Effector memory CD4-positive, alpha-beta T cell (primary cell): Measurements from ENCODE around the gene TLR3.

Experiments
- DNase-seq, 3 donors: peaks; one replicate each; pipeline ENCODE4 v3.0.0-alpha.2; 2020
- H3K27ac ChIP-seq: 2 replicates; pipeline ENCODE4 v1.7.0; 2013; ENCODE audit warnings: mild to moderate bottlenecking, low read length, moderate library complexity; ENCODE audit not compliant: insufficient read depth, poor library complexity, severe bottlenecking
- H3K27me3 ChIP-seq: replicated peaks from 2 replicates; pipeline ENCODE4 v1.7.0; 2013; ENCODE audit warnings: mild to moderate bottlenecking, low read length; ENCODE audit not compliant: insufficient read depth, control insufficient read depth, poor library complexity, severe bottlenecking
- H3K36me3 ChIP-seq: 2 replicates; pipeline ENCODE4 v1.7.0; 2013; ENCODE audit warnings: mild to moderate bottlenecking, low read length, moderate library complexity; ENCODE audit not compliant: control insufficient read depth, insufficient read depth
- H3K4me1 ChIP-seq: 2 replicates; pipeline ENCODE4 v1.7.0; 2013; ENCODE audit warnings: low read length, mild to moderate bottlenecking; ENCODE audit not compliant: control insufficient read depth, insufficient read depth, poor library complexity, severe bottlenecking
- H3K4me3 ChIP-seq: 2 replicates; pipeline ENCODE4 v1.7.0; 2013; ENCODE audit warnings: low read length, low read depth, mild to moderate bottlenecking; ENCODE audit not compliant: insufficient read depth, poor library complexity, severe bottlenecking
- H3K9me3 ChIP-seq: 2 replicates; pipeline ENCODE4 v1.7.0; 2013; ENCODE audit warnings: mild to moderate bottlenecking, low read length, moderate library complexity; ENCODE audit not compliant: control insufficient read depth

Gene TLR3

DNA sequence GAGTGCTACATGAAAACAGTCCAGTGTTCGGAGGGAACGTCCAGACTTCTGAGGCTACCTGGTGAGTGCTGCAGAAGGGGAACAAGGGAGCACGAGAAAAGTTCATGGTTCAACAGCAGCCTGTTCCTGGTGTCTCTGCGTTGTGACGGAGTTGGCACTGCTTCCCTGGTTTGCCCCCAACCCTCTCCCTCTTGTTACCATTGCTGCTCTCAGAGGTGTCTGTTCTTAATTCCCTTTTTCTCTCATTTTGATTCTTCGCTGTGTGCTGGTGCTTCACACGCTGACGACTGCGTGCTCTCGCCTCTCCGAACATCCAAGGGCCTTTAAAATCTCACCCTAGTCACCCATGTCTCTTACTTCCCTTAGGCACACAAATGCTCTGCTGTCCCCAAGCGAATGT is 34.0 kb downstream of the TLR3 start:
- Histone ChIP-seq H3K27ac (no peak overlapping the region), H3K4me3 (no peak overlapping the region), H3K27me3 (peaks cover 16% of the 10 kb centered on the region), H3K9me3 (no peaks in the 10 kb centered on the region), H3K4me1 (peaks cover 7% of the 10 kb centered on the region), H3K36me3 (no peaks in the 10 kb centered on the region)
- no peak for DNase-seq

- no peak within 1 kb of the TSS for H3K27ac ChIP-seq
- H3K27me3 ChIP-seq, result peaks cover 16% of the 10 kb centered on the region
- peak in 2 of 3 donors; percentile 3 to 11 for DNase-seq
- H3K9me3 ChIP-seq, result no peaks in the 10 kb centered on the region
- H3K4me3 ChIP-seq, result peak within 1 kb of the TSS; percentile 61
- no peaks in the 10 kb centered on the region for H3K36me3 ChIP-seq
- peaks cover 7% of the 10 kb centered on the region for H3K4me1 ChIP-seq
These were observed 35.3 kb downstream of the TLR3 start, which contains the start of gene FAM149A for GRCh38 chr4:186104114-186104889. Gene FAM149A, plus strand, starts transcription at chr4:186104704.

- DNase-seq, result no peak
- H3K27ac ChIP-seq, result no peak overlapping the region
- no peaks in the 10 kb centered on the region for H3K36me3 ChIP-seq
- H3K4me1 ChIP-seq, result peaks cover 7% of the 10 kb centered on the region
- peaks cover 16% of the 10 kb centered on the region for H3K27me3 ChIP-seq
- peak overlapping the region; percentile 61 for H3K4me3 ChIP-seq
- H3K9me3 ChIP-seq, result no peaks in the 10 kb centered on the region
These were observed 36.1 kb downstream of the TLR3 start for GRCh38 chr4:186104890-186105646.

DNA sequence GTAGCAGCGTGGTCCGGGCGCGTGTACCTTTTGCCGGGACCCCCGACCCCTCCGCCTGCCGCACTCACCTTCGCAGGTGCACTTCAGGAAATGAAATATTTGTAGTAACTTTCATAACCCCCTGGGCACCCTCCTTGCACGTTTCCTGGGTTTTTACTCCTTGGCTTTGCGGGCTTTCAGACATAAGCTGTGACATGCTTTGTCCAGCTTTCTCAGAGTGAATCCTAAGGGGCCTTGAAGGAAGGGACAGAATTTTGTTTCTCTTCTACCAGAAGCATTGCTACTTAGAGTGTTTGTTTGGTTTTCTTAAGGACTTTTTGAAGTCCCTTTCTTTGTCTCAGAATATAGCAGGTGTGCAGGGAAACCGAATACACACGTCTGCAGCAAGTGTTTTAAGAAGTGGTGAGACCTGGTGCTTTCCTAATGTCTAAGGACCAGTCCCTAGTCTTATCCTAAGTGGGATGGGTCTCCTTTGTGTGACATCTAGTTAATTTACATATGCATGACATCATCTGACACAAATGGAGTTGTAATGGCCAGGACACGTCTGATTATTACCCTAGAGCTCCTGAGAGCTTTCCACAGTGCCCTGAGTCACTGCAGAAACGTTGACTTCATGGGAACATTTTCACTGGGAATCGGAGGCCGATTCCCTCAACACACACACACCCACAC is 36.8 kb downstream of the TLR3 start:
- Histone ChIP-seq H3K27me3 (peaks cover 16% of the 10 kb centered on the region), H3K4me3 (peak overlapping the region; percentile 61), H3K27ac (no peak overlapping the region), H3K9me3 (no peaks in the 10 kb centered on the region), H3K36me3 (no peaks in the 10 kb centered on the region), H3K4me1 (peaks cover 7% of the 10 kb centered on the region)
- no peak for DNase-seq

GRCh38 chr4:186107947-186108346 is 39.0 kb downstream of the TLR3 start:
- no peak for DNase-seq
- no peaks in the 10 kb centered on the region for H3K36me3 ChIP-seq
- H3K4me3 ChIP-seq, result no peak overlapping the region
- no peaks in the 10 kb centered on the region for H3K9me3 ChIP-seq
- H3K27me3 ChIP-seq, result peaks cover 16% of the 10 kb centered on the region
- no peak overlapping the region for H3K27ac ChIP-seq
- H3K4me1 ChIP-seq, result peaks cover 7% of the 10 kb centered on the region

DNA sequence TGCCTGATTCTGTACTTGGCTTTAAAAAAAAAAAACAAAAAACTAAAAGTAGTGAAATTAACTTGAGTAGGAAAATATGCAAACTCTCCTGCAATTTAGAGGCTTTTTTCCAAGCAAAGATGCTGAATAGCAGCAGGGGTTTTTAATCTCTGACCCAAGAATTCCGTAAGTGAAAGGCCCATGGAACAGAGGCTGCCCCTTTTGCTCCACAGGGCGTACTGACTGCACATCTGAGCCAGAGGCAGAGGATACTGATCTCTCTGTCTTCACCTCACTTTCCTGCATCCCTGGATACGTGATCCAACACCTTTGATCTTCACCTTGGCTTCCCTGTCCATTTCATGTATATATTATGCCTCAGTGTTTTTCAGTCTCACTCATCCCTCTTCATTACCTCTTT is 39.4 kb downstream of the TLR3 start:
- Histone ChIP-seq H3K27me3 (peaks cover 16% of the 10 kb centered on the region), H3K9me3 (no peaks in the 10 kb centered on the region), H3K27ac (no peak overlapping the region), H3K4me3 (no peak overlapping the region), H3K36me3 (no peaks in the 10 kb centered on the region), H3K4me1 (peaks cover 7% of the 10 kb centered on the region)
- no peak for DNase-seq

GRCh38 chr4:186109245-186109644 is 40.3 kb downstream of the TLR3 start:
- H3K36me3 ChIP-seq, result no peaks in the 10 kb centered on the region
- H3K27me3 ChIP-seq, result peaks cover 16% of the 10 kb centered on the region
- peaks cover 7% of the 10 kb centered on the region for H3K4me1 ChIP-seq
- no peak for DNase-seq
- no peak overlapping the region for H3K27ac ChIP-seq
- no peak overlapping the region for H3K4me3 ChIP-seq
- no peaks in the 10 kb centered on the region for H3K9me3 ChIP-seq

DNA sequence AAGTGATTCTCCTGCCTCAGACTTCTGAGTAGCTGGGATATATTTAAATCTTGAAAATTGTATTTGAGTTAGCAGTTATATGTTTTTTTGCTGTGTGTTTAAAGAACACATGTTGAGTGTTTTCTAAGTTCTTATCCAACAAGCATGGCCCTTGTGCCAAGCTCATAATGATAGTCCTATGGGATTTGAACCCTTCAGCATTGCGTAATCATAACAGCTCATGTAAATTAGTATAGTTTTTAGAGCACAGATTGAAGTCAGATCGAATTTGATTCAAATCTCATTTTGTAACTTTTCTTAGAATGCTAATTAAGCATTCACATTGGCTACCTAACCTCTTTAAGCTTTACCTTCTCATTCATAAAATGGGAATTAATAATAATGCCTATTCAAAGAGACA is 47.7 kb downstream of the TLR3 start:
- Histone ChIP-seq H3K4me1 (no peaks in the 10 kb centered on the region), H3K4me3 (no peak overlapping the region), H3K9me3 (no peaks in the 10 kb centered on the region), H3K27me3 (no peaks in the 10 kb centered on the region), H3K27ac (no peak overlapping the region), H3K36me3 (no peaks in the 10 kb centered on the region)
- DNase-seq, result no peak

DNA sequence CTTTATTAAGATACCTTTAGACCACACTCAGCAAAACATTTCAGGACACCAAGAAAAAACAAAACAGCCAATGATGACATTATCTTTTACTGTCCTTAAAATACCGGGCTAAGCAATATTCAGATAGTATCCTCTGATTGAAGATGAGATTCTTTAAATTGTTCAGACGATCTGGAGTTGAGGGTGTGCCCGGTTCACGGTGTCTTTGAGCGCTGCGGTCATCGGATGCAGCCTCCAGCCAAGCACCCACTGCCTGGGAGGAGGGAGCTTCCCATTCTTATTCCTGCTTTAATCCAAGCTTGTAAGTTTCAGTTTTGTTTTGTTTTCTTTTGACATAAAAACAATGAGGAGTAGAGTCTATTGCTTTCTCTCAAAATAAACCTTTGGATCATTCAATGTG is 49.6 kb downstream of the TLR3 start:
- H3K27ac ChIP-seq, result no peak overlapping the region
- DNase-seq, result no peak

GRCh38 chr4:186121057-186121456 is 52.1 kb downstream of the TLR3 start:
- no peak overlapping the region for H3K27ac ChIP-seq
- H3K4me1 ChIP-seq, result no peaks in the 10 kb centered on the region
- H3K9me3 ChIP-seq, result no peaks in the 10 kb centered on the region
- no peaks in the 10 kb centered on the region for H3K36me3 ChIP-seq
- no peak for DNase-seq
- no peak overlapping the region for H3K4me3 ChIP-seq
- H3K27me3 ChIP-seq, result no peaks in the 10 kb centered on the region

More for the DNA sequence above, 49.6 kb downstream of the TLR3 start:
- Histone ChIP-seq H3K4me3 (no peak overlapping the region), H3K27me3 (no peaks in the 10 kb centered on the region), H3K9me3 (no peaks in the 10 kb centered on the region), H3K4me1 (no peaks in the 10 kb centered on the region), H3K36me3 (no peaks in the 10 kb centered on the region)
